H1 (cell line): ENCODE data around the gene EVI5. TPM values are rescaled to one million over a fixed set of nuclear protein-coding genes. Genes with fewer than 3 reads are reported as not detected.

ENCODE experiments used
- CTCF ChIA-PET: fragments of 300-600 bp; sonication (Branson Sonifier 250); formaldehyde crosslinking; loops from one replicate; lab custom pipeline; 2021; ENCODE audit not compliant: partially characterized antibody; lab: Charles Lee
- POLR2A ChIA-PET: fragments of 300-600 bp; sonication (Branson Sonifier 250); formaldehyde crosslinking; loops from one replicate; lab custom pipeline; 2021; ENCODE audit warnings: inconsistent platforms; ENCODE audit not compliant: partially characterized antibody; lab: Charles Lee
- DNase-seq, 2 experiments: peaks; one replicate each; pipeline versions ENCODE4 v3.0.0 to v3.0.0-alpha.2; 2010 to 2022; ENCODE audit warnings: low spot score in 2 of 2, low read depth in 1 of 2, mixed read lengths in 1 of 2
- FAIRE-seq: peaks from 2 replicates; lab custom pipeline; 2011; peaks lifted over from hg19 to GRCh38; lab: Jason Lieb, UNC
- H2AFZ ChIP-seq: 2 replicates; pipeline ENCODE4 v1.8.1; 2012; ENCODE audit warnings: low read length, inconsistent platforms
- H2AK5ac ChIP-seq: 2 replicates; pipeline ENCODE4 v1.6.1; 2013; ENCODE audit warnings: low read depth, low read length
- H2BK120ac ChIP-seq: replicated peaks from 2 replicates; pipeline ENCODE3; 2013; ENCODE audit warnings: low read depth, low read length, inconsistent platforms
- H2BK12ac ChIP-seq: 2 replicates; pipeline ENCODE4 v1.6.1; 2013; ENCODE audit warnings: low read depth, low read length
- H2BK15ac ChIP-seq: 2 replicates; pipeline ENCODE4 v1.6.1; 2013; ENCODE audit warnings: low read length
- H2BK20ac ChIP-seq: 2 replicates; pipeline ENCODE4 v1.6.1; 2013; ENCODE audit warnings: low read length
- H2BK5ac ChIP-seq: 2 replicates; pipeline ENCODE4 v1.6.1; 2013; ENCODE audit warnings: low read depth, low read length
- H3K14ac ChIP-seq: 2 replicates; pipeline ENCODE4 v1.6.1; 2013; ENCODE audit warnings: inconsistent platforms; ENCODE audit not compliant: insufficient read length
- H3K18ac ChIP-seq: 2 replicates; pipeline ENCODE4 v1.6.1; 2013; ENCODE audit warnings: low read length; ENCODE audit errors: extremely low read depth
- H3K23ac ChIP-seq: 2 replicates; pipeline ENCODE4 v1.6.1; 2013; ENCODE audit warnings: inconsistent platforms; ENCODE audit not compliant: insufficient read length
- H3K23me2 ChIP-seq: 2 replicates; pipeline ENCODE4 v1.6.1; 2013; ENCODE audit warnings: low read depth, low read length
- H3K27ac ChIP-seq: 2 replicates; pipeline ENCODE4 v1.6.1; 2011; ENCODE audit warnings: low read depth, low read length, inconsistent platforms
- H3K27me3 ChIP-seq, 4 experiments: replicated peaks in 1 of 4; 1 replicate in 1 of 4; 2 replicates in 3 of 4; pipeline versions ENCODE4 v1.6.1 to v1.8.1; 2011 to 2013; ENCODE audit warnings: low read length in 3 of 4, mild to moderate bottlenecking in 3 of 4, inconsistent platforms in 2 of 4, mixed read lengths in 2 of 4, moderate library complexity in 1 of 4; ENCODE audit not compliant: control insufficient read depth in 3 of 4, insufficient read depth in 3 of 4; ENCODE audit errors: extremely low read depth in 1 of 4
- H3K36me3 ChIP-seq, 4 experiments: 2 replicates each; pipeline versions ENCODE4 v1.6.1 to v1.8.1; 2011 to 2013; ENCODE audit warnings: mild to moderate bottlenecking in 4 of 4, low read length in 3 of 4, moderate library complexity in 2 of 4, control low read depth in 1 of 4, inconsistent platforms in 1 of 4; ENCODE audit not compliant: insufficient read depth in 4 of 4, control insufficient read depth in 2 of 4
- H3K4ac ChIP-seq: replicated peaks from 2 replicates; pipeline ENCODE3; 2013; ENCODE audit warnings: low read length, low read depth, mixed read lengths, inconsistent platforms; ENCODE audit not compliant: insufficient read length
- H3K4me1 ChIP-seq, 4 experiments: replicated peaks in 1 of 4; 1 replicate in 1 of 4; 2 replicates in 3 of 4; pipeline versions ENCODE4 v1.6.1 to v1.8.1; 2011 to 2013; ENCODE audit warnings: low read length in 3 of 4, inconsistent platforms in 2 of 4, mixed read lengths in 1 of 4; ENCODE audit not compliant: insufficient read depth in 4 of 4, control insufficient read depth in 3 of 4
- H3K4me2 ChIP-seq, 2 experiments: 2 replicates each; pipeline versions ENCODE4 v1.6.1 to v1.8.1; 2011 to 2013; ENCODE audit warnings: low read depth in 2 of 2, low read length in 2 of 2, control low read depth in 1 of 2, inconsistent platforms in 1 of 2, mild to moderate bottlenecking in 1 of 2; ENCODE audit not compliant: insufficient read depth in 1 of 2
- H3K4me3 ChIP-seq, 4 experiments: fragments of 200-600, 300-600 bp in 1 of 4; sonication (generic), shearing (Covaris generic), sonication (Bioruptor Twin) in 1 of 4; 2 replicates each; pipeline versions ENCODE4 v1.5.1 to v1.8.1; 2011 to 2016; ENCODE audit warnings: low read length in 4 of 4, low read depth in 3 of 4, control low read depth in 2 of 4, inconsistent platforms in 2 of 4, mild to moderate bottlenecking in 2 of 4, mixed read lengths in 1 of 4, moderate library complexity in 1 of 4; ENCODE audit not compliant: insufficient read depth in 2 of 4; ENCODE audit errors: extremely low read depth in 1 of 4
- H3K56ac ChIP-seq: replicated peaks from 2 replicates; pipeline ENCODE3; 2013; ENCODE audit warnings: low read depth, mild to moderate bottlenecking, mixed read lengths, low read length, inconsistent platforms; ENCODE audit not compliant: insufficient read length
- H3K79me1 ChIP-seq: 2 replicates; pipeline ENCODE4 v1.6.1; 2013; ENCODE audit warnings: low read depth, low read length, control low read depth
- H3K79me2 ChIP-seq, 2 experiments: 2 replicates each; pipeline versions ENCODE4 v1.6.1 to v1.8.1; 2012 to 2013; ENCODE audit warnings: low read length in 2 of 2, mild to moderate bottlenecking in 2 of 2, inconsistent platforms in 1 of 2; ENCODE audit not compliant: insufficient read depth in 2 of 2, control insufficient read depth in 1 of 2
- H3K9ac ChIP-seq, 4 experiments: replicated peaks in 1 of 4; 1 replicate in 1 of 4; 2 replicates in 3 of 4; pipeline versions ENCODE4 v1.6.1 to v1.8.1; 2011 to 2013; ENCODE audit warnings: low read depth in 3 of 4, low read length in 3 of 4, control low read depth in 2 of 4, mild to moderate bottlenecking in 2 of 4, moderate library complexity in 2 of 4, inconsistent platforms in 1 of 4; ENCODE audit errors: extremely low read depth in 1 of 4
- H3K9me3 ChIP-seq, 2 experiments: 2 replicates each; pipeline versions ENCODE4 v1.6.1 to v1.8.1; 2012 to 2013; ENCODE audit warnings: mild to moderate bottlenecking in 2 of 2, moderate library complexity in 2 of 2, control low read depth in 1 of 2, inconsistent platforms in 1 of 2, low read depth in 1 of 2, low read length in 1 of 2, mixed read lengths in 1 of 2; ENCODE audit not compliant: insufficient read depth in 2 of 2
- H4K20me1 ChIP-seq, 2 experiments: replicated peaks in 1 of 2; 2 replicates each; pipeline versions ENCODE3 to v1.8.1; 2011 to 2013; ENCODE audit warnings: inconsistent platforms in 2 of 2, low read length in 2 of 2, mild to moderate bottlenecking in 1 of 2; ENCODE audit not compliant: insufficient read depth in 2 of 2, control insufficient read depth in 1 of 2
- H4K5ac ChIP-seq: 2 replicates; pipeline ENCODE4 v1.6.1; 2013; ENCODE audit warnings: low read length, low read depth, mixed read lengths, inconsistent platforms; ENCODE audit not compliant: insufficient read length
- H4K8ac ChIP-seq: 2 replicates; pipeline ENCODE4 v1.8.0; 2013; ENCODE audit warnings: mild to moderate bottlenecking, moderate library complexity, low read length, inconsistent platforms; ENCODE audit not compliant: insufficient read depth; ENCODE audit errors: extremely low read depth
- H4K91ac ChIP-seq: replicated peaks from 2 replicates; pipeline ENCODE3; 2013; ENCODE audit warnings: low read length, mixed read lengths, inconsistent platforms; ENCODE audit not compliant: insufficient read length
- WGBS, 2 experiments: shearing (Covaris generic) in 1 of 2; methylation state at CpG; one replicate each; pipeline versions ENCODE4 v1.1.6 to v1.1.7; 2013 to 2015; ENCODE audit warnings: low lambda C conversion rate in 2 of 2, mixed read lengths in 2 of 2, inconsistent platforms in 1 of 2, low coverage in 1 of 2, missing lambda C conversion rate in 1 of 2; ENCODE audit not compliant: insufficient replicate concordance in 2 of 2, insufficient coverage in 1 of 2, insufficient read length in 1 of 2; ENCODE audit errors: extremely low coverage in 1 of 2, missing lambda C conversion rate in 1 of 2; 5-methylcytosine and 5-hydroxymethylcytosine counted together
- polyA plus RNA-seq, 7 experiments: library from polyadenylated mRNA; depleted of rRNA in 3 of 7; stranded (reverse) in 5 of 7; unstranded in 2 of 7; fragments of >200 nt in 5 of 7; fragments of 200-250 nt in 2 of 7; gene quantifications; 1 replicate in 5 of 7; 2 replicates in 1 of 7; 4 replicates in 1 of 7; pipeline versions ENCODE4 v1.2.1 to v1.2.3, GENCODE V29; 2011 to 2013; ENCODE audit warnings: missing spikeins in 2 of 7, mixed read lengths in 2 of 7
- total RNA-seq: library from RNA; stranded (reverse); fragmentation: NEBNext Ultra II Directional; extraction: Animal tissue kit (Norgen Biotek cat#: 25700); gene quantifications from 2 replicates; pipeline ENCODE4 v1.2.1, GENCODE V29; 2021
- TF ChIP-seq, protein P1 (sequence below): IDR thresholded peaks from 2 replicates; pipeline ENCODE4 v1.6.1; 2012; ENCODE audit warnings: low read length, inconsistent platforms
- TF ChIP-seq, protein P2 (sequence below), 3 experiments: IDR thresholded peaks; 1 replicate in 2 of 3; 2 replicates in 1 of 3; pipeline versions ENCODE4 v1.5.1 to v1.6.1; 2011; ENCODE audit warnings: low read length in 3 of 3, mild to moderate bottlenecking in 3 of 3, inconsistent platforms in 2 of 3, low read depth in 1 of 3, moderate library complexity in 1 of 3; ENCODE audit not compliant: insufficient read depth in 1 of 3; ENCODE audit errors: control extremely low read depth in 1 of 3

Gene EVI5
- total and polyA plus RNA-seq, 2 of the 8 experiments (the other 6 are each of a cell fraction or from before 2014, with no cell fraction given), result 1.7 to 13.7 TPM

DNA sequence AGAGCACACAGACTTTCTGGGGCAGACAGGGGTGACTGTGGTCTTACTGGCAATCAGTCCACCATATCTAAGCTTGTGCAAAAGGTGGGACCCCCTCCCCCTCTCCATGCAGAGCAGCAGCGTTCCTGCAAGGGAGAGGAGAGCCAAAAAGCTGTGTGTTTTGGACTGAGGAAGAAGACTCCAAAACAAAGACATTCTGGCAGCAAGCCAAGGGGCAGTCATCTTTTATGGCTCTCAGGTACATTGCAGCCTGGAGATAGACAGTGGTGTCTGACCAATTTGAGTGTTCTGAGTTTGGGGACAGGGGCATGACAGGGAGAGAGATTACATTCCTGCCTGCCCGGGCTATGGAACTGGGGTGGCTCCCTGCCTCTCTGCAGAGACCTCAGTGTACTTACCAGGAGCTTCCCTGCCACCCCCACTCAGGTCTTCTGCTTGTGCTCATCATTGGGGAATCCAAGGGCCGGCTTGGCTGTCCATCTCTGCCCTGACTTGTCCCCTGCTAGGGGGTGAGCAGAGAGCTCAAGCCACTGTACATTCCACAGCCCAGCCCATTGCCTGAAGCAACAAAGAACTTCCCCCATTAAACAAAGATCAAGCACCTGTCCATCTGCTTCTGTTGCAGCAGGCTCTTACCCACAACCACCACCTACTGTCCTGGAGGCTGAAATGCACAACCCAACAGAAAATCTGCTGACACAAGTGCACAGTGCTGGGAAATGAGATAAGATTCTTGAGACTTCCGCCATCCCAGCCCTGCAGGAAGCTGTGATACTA, 131.1 kb downstream of the EVI5 start:
- CTCF ChIA-PET, result interaction anchor here (1.5 kb wide), 1 partner anchor 46 kb away, joined by 4 read pairs; no protein-coding TSS in a partner anchor
- Histone ChIP-seq H3K56ac (no peak overlapping the region), H2BK12ac (no peak overlapping the region), H3K79me1 (no peaks in the 10 kb centered on the region), H3K4ac (no peak overlapping the region), H4K91ac (no peak overlapping the region), H3K23me2 (no peaks in the 10 kb centered on the region), H4K5ac (no peak overlapping the region), H3K9ac (no peak overlapping the region), H3K23ac (no peak overlapping the region), H2AK5ac (no peak overlapping the region), H4K8ac (no peak overlapping the region; the same call in 1 of the 2 replicates), H2BK5ac (no peak overlapping the region), H3K27me3 (no peaks in the 10 kb centered on the region), H4K20me1 (no peaks in the 10 kb centered on the region), H3K36me3 (no peaks in the 10 kb centered on the region; a peak in 2 of 8 replicates), H2AFZ (no peak overlapping the region), H2BK15ac (no peak overlapping the region), H3K27ac (no peak overlapping the region), H3K4me3 (no peak overlapping the region), H2BK120ac (no peak overlapping the region), H3K79me2 (no peaks in the 10 kb centered on the region), H3K14ac (no peak overlapping the region), H2BK20ac (no peak overlapping the region), H3K4me2 (no peak overlapping the region), H3K9me3 (no peaks in the 10 kb centered on the region), H3K4me1 (no peaks in the 10 kb centered on the region), H3K18ac (no peak overlapping the region)
- POLR2A ChIA-PET, result no interaction called here
- FAIRE-seq, result no peak
- TF ChIP-seq, protein P1, sequence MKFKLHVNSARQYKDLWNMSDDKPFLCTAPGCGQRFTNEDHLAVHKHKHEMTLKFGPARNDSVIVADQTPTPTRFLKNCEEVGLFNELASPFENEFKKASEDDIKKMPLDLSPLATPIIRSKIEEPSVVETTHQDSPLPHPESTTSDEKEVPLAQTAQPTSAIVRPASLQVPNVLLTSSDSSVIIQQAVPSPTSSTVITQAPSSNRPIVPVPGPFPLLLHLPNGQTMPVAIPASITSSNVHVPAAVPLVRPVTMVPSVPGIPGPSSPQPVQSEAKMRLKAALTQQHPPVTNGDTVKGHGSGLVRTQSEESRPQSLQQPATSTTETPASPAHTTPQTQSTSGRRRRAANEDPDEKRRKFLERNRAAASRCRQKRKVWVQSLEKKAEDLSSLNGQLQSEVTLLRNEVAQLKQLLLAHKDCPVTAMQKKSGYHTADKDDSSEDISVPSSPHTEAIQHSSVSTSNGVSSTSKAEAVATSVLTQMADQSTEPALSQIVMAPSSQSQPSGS, result no peak
- TF ChIP-seq, protein P2, sequence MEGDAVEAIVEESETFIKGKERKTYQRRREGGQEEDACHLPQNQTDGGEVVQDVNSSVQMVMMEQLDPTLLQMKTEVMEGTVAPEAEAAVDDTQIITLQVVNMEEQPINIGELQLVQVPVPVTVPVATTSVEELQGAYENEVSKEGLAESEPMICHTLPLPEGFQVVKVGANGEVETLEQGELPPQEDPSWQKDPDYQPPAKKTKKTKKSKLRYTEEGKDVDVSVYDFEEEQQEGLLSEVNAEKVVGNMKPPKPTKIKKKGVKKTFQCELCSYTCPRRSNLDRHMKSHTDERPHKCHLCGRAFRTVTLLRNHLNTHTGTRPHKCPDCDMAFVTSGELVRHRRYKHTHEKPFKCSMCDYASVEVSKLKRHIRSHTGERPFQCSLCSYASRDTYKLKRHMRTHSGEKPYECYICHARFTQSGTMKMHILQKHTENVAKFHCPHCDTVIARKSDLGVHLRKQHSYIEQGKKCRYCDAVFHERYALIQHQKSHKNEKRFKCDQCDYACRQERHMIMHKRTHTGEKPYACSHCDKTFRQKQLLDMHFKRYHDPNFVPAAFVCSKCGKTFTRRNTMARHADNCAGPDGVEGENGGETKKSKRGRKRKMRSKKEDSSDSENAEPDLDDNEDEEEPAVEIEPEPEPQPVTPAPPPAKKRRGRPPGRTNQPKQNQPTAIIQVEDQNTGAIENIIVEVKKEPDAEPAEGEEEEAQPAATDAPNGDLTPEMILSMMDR (IDR thresholded peaks at IDR 0.05; ENCODE audit: control extremely low read depth in 1 of 3, insufficient read depth in 1 of 3, low read depth in 1 of 3, low read length in 3 of 3), result peak in 1 of 3 experiments; percentile 1; a peak in 1 of 4 replicates
- no peak for DNase-seq
- 95% methylated on average over 4 of the region's 4 CpGs; no CpG with 5 or more reads in 1 of the 2 experiments for WGBS, 2 experiments
